H1 (cell line): ENCODE results near the gene CCNA2. TPM values are rescaled to one million over a fixed set of nuclear protein-coding genes. Genes with fewer than 3 reads are reported as not detected.

Source experiments
- CEBPB ChIP-seq: IDR thresholded peaks from 2 replicates; pipeline ENCODE4 v1.6.1; 2012; ENCODE audit warnings: low read depth, low read length
- CHD7 ChIP-seq: fragments of 300-600 bp; sonication (generic); IDR thresholded peaks from 2 replicates; pipeline ENCODE4 v1.7.1; 2012; ENCODE audit warnings: low read length, moderate library complexity, mild to moderate bottlenecking, inconsistent platforms; ENCODE audit not compliant: insufficient replicate concordance
- E2F6 ChIP-seq: IDR thresholded peaks from 2 replicates; pipeline ENCODE4 v1.6.1; 2012; ENCODE audit warnings: inconsistent platforms
- EP300 ChIP-seq, 2 experiments: IDR thresholded peaks; 1 replicate in 1 of 2; 2 replicates in 1 of 2; pipeline ENCODE4 v1.6.1; 2011 to 2012; ENCODE audit warnings: low read depth in 2 of 2, low read length in 2 of 2, mild to moderate bottlenecking in 2 of 2, borderline replicate concordance in 1 of 2, inconsistent platforms in 1 of 2, moderate library complexity in 1 of 2
- FOSL1 ChIP-seq: IDR thresholded peaks from 2 replicates; pipeline ENCODE4 v1.6.1; 2011; ENCODE audit warnings: mild to moderate bottlenecking, low read depth, low read length, moderate library complexity; ENCODE audit not compliant: insufficient read depth
- HDAC2 ChIP-seq, 2 experiments: fragments of 300-600 bp in 1 of 2; sonication (generic) in 1 of 2; IDR thresholded peaks; 2 replicates each; pipeline ENCODE4 v1.6.1; 2011 to 2012; ENCODE audit warnings: low read depth in 2 of 2, low read length in 2 of 2, mild to moderate bottlenecking in 2 of 2, moderate library complexity in 2 of 2, borderline replicate concordance in 1 of 2, inconsistent platforms in 1 of 2
- HDAC6 ChIP-seq: IDR thresholded peaks from one replicate; pipeline ENCODE4 v1.7.1; 2012; ENCODE audit warnings: low read depth, mild to moderate bottlenecking, inconsistent platforms, low read length, moderate library complexity
- PHF8 ChIP-seq: fragments of 200-600 bp; sonication (generic); conservative IDR thresholded peaks from 2 replicates; pipeline ENCODE4 v1.7.1; 2012; ENCODE audit warnings: low read depth, mild to moderate bottlenecking, inconsistent platforms, low read length, moderate library complexity
- polyA plus RNA-seq, 7 experiments: library from polyadenylated mRNA; depleted of rRNA in 3 of 7; stranded (reverse) in 5 of 7; unstranded in 2 of 7; fragments of >200 nt in 5 of 7; fragments of 200-250 nt in 2 of 7; gene quantifications; 1 replicate in 5 of 7; 2 replicates in 1 of 7; 4 replicates in 1 of 7; pipeline versions ENCODE4 v1.2.1 to v1.2.3, GENCODE V29; 2011 to 2013; ENCODE audit warnings: missing spikeins in 2 of 7, mixed read lengths in 2 of 7
- total RNA-seq: library from RNA; stranded (reverse); fragmentation: NEBNext Ultra II Directional; extraction: Animal tissue kit (Norgen Biotek cat#: 25700); gene quantifications from 2 replicates; pipeline ENCODE4 v1.2.1, GENCODE V29; 2021

Gene CCNA2
- total and polyA plus RNA-seq, 2 of the 8 experiments (the other 6 are each of a cell fraction or from before 2014, with no cell fraction given): 42.1 to 98.6 TPM

GRCh38 chr4:121800961-121801714, 22.5 kb downstream of the CCNA2 start, which contains the start of gene EXOSC9 (continued):
- TF ChIP-seq CHD7 (no peak), HDAC2 (IDR thresholded peaks at IDR 0.05; ENCODE audit: borderline replicate concordance in 1 of 2, low read depth in 2 of 2, low read length in 2 of 2) (peak; percentile 34 to 89; a peak in 2 of 4 replicates), HDAC6 (no peak), PHF8 (peak; percentile 88), FOSL1 (no peak), CEBPB (peak; percentile 73), EP300 (IDR thresholded peaks at IDR 0.05; ENCODE audit: borderline replicate concordance in 1 of 2, low read depth in 2 of 2, low read length in 2 of 2) (peak in 1 of 2 experiments; percentile 82; a peak in 1 of 3 replicates), E2F6 (peak; percentile 89)
